Activated T-helper 2 cell treated with anti-CD3 and anti-CD28 coated beads, Interferon-gamma antibody, Interleukin-2, Interleukin-4, amounts not matched to agents 10 μg/mL and 5 μg/mL and 100 μg/mL, durations not matched to agents 14 hours and 24 hours and 36 hours (primary cell): ENCODE results near the gene TPRG1. TPM values are rescaled to one million over a fixed set of nuclear protein-coding genes. Genes with fewer than 3 reads are reported as not detected.

ENCODE experiments used
- DNase-seq: peaks from one replicate; pipeline ENCODE4 v3.0.0; 2021; ENCODE audit warnings: low spot score
- H3K27ac Mint-ChIP-seq: one replicate; pipeline ENCODE4 v1.8.0; 2021; ENCODE audit warnings: mixed read lengths
- H3K27me3 Mint-ChIP-seq: one replicate; pipeline ENCODE4 v1.8.0; 2021; ENCODE audit warnings: low read depth, mixed read lengths
- H3K36me3 Mint-ChIP-seq: one replicate; pipeline ENCODE4 v1.8.0; 2021; ENCODE audit warnings: low read depth, mixed read lengths
- H3K4me1 Mint-ChIP-seq: one replicate; pipeline ENCODE4 v1.8.0; 2021; ENCODE audit warnings: low read depth, mixed read lengths
- H3K4me3 Mint-ChIP-seq: one replicate; pipeline ENCODE4 v1.8.0; 2021; ENCODE audit warnings: low read depth, mild to moderate bottlenecking, moderate library complexity, mixed read lengths
- H3K9me3 Mint-ChIP-seq: one replicate; pipeline ENCODE4 v1.8.0; 2021; ENCODE audit warnings: mixed read lengths
- intact Hi-C: fragments of 100-400 bp; cut with micrococcal nuclease; formaldehyde crosslinking; loops from one replicate; pipeline ENCODE4 v1.15.1; 2023
- total RNA-seq: library from RNA; stranded (reverse); gene quantifications from 2 replicates; pipeline ENCODE4 v1.2.3, GENCODE V29; 2022

The TPRG1 gene
- total RNA-seq, 1 donor from 2014 or later: 91.8 TPM

GRCh38 chr3:189361103-189361835 lies 189.5 kb downstream of the TPRG1 start:
- peaks cover 18% of the 10 kb centered on the region for H3K36me3 Mint-ChIP-seq
- H3K4me3 Mint-ChIP-seq: no peak overlapping the region
- intact Hi-C loops: no loop called here
- H3K9me3 Mint-ChIP-seq: peaks cover 11% of the 10 kb centered on the region
- H3K4me1 Mint-ChIP-seq: peaks cover 32% of the 10 kb centered on the region
- no peaks in the 10 kb centered on the region for H3K27me3 Mint-ChIP-seq
- no peak for DNase-seq
- no peak overlapping the region for H3K27ac Mint-ChIP-seq

- H3K27ac Mint-ChIP-seq: no peak overlapping the region
- H3K36me3 Mint-ChIP-seq: peaks cover 26% of the 10 kb centered on the region
- H3K4me3 Mint-ChIP-seq: no peak overlapping the region
- peaks cover 38% of the 10 kb centered on the region for H3K4me1 Mint-ChIP-seq
- peaks cover 11% of the 10 kb centered on the region for H3K9me3 Mint-ChIP-seq
- DNase-seq: no peak
- no peaks in the 10 kb centered on the region for H3K27me3 Mint-ChIP-seq
- intact Hi-C loops: no loop called here
Measured at GRCh38 chr3:189363590-189364255, 192.0 kb downstream of the TPRG1 start.

DNA sequence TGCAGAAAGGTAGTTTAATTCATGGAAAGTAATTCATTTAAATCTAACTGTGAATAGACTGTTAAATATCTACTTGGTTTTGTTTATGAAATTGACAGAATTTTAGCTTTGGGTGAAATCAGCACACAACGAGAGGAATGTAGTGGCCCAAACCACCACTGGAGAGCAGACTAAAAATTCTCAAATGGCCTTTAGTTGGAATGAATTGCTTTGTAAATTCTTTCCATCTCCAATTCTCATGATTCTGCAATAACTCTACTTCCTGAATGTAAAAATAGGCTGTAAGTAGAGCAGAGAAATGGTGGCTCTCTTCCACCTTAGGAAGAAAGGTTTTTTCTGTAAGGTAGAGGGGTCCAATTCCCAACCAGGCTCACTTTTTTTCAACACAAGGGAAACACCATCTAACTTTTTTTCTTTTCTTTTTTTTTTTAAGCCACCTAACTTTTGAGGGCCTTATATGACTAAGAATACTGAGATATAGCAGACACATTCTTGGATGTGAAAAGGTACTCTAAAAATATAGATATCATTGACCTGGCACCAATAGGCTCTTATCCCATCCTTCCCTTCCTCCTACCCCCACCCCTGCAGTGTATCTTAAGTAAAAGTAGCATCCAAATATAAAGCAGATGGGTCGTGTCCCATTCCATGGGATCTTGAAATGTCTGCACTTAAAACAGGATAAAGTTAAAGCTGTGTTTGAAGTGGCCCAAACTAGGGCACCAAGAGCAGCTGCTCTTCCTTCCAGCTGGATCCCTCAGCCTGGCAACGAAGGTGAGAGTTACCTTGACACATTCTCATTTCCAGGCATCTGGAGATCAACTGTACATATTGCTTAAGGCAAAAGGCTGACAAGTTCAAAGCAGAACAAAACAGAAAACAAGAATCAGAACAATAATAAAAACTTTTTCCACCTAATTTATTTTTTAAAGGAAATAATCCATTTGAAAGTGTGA lies 194.1 kb downstream of the TPRG1 start:
- intact Hi-C loops: loop anchor here (5.0 kb wide), 1 partner anchor 34 kb away; no protein-coding TSS in a partner anchor
- no peak overlapping the region for H3K4me3 Mint-ChIP-seq
- H3K9me3 Mint-ChIP-seq: peaks cover 16% of the 10 kb centered on the region
- DNase-seq: no peak
- H3K27me3 Mint-ChIP-seq: no peaks in the 10 kb centered on the region
- H3K27ac Mint-ChIP-seq: no peak overlapping the region
- H3K4me1 Mint-ChIP-seq: peaks cover 47% of the 10 kb centered on the region
- peaks cover 37% of the 10 kb centered on the region for H3K36me3 Mint-ChIP-seq

- intact Hi-C loops: loop anchor here (5.0 kb wide), 1 partner anchor 36 kb away; no protein-coding TSS in a partner anchor
- H3K9me3 Mint-ChIP-seq: peaks cover 6% of the 10 kb centered on the region
- H3K27me3 Mint-ChIP-seq: no peaks in the 10 kb centered on the region
- H3K27ac Mint-ChIP-seq: no peak overlapping the region
- H3K4me3 Mint-ChIP-seq: no peak overlapping the region
- H3K4me1 Mint-ChIP-seq: peaks cover 48% of the 10 kb centered on the region
- no peak for DNase-seq
- H3K36me3 Mint-ChIP-seq: peaks cover 31% of the 10 kb centered on the region
Measured at GRCh38 chr3:189368384-189368783, 196.6 kb downstream of the TPRG1 start.

DNA sequence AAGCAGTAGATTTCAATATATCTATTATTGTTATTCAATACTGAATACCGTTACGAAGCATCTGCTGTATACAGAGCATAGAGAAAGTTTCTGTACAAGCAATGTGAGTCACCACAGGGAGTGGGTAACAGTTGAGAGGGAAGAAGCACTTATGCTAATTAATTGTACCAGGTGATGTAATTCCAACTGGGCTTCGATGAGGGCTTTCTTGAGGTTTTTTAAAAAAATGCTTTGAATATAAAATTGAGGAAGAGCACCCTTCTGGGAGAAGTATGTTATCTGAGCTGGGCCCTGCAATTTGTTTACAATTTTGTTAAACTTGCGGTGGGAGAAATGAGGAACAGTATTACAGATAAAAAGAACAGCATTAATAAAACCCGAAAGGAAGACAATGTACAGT lies 197.9 kb downstream of the TPRG1 start:
- Mint-ChIP-seq H3K9me3 (peaks cover 12% of the 10 kb centered on the region), H3K27me3 (no peaks in the 10 kb centered on the region), H3K27ac (no peak overlapping the region), H3K36me3 (peaks cover 38% of the 10 kb centered on the region), H3K4me3 (no peak overlapping the region), H3K4me1 (peaks cover 46% of the 10 kb centered on the region)
- DNase-seq: no peak
- intact Hi-C loops: loop anchor here (5.0 kb wide), 1 partner anchor 37 kb away; no protein-coding TSS in a partner anchor

- peaks cover 32% of the 10 kb centered on the region for H3K9me3 Mint-ChIP-seq
- no peak overlapping the region for H3K27ac Mint-ChIP-seq
- DNase-seq: no peak
- intact Hi-C loops: no loop called here
- H3K4me3 Mint-ChIP-seq: no peak overlapping the region
- H3K27me3 Mint-ChIP-seq: no peaks in the 10 kb centered on the region
- H3K4me1 Mint-ChIP-seq: peaks cover 43% of the 10 kb centered on the region
- peaks cover 53% of the 10 kb centered on the region for H3K36me3 Mint-ChIP-seq
Measured at GRCh38 chr3:189372243-189372642, 200.5 kb downstream of the TPRG1 start.
